Neural cell (in vitro differentiated cells): ENCODE measurements around the gene CDKAL1. TPM values are rescaled to one million over a fixed set of nuclear protein-coding genes. Genes with fewer than 3 reads are reported as not detected.

Source experiments
- H2AFZ ChIP-seq: fragments of 200-600, 300-800 bp; sonication (generic), shearing (Covaris generic); 2 replicates; pipeline ENCODE4 v1.6.0; 2014; ENCODE audit warnings: low read depth, mild to moderate bottlenecking, antibody characterized with exemption, low read length, moderate library complexity
- H3F3A ChIP-seq: fragments of 200-600 bp; shearing (Covaris generic); 2 replicates; pipeline ENCODE4 v1.6.1; 2016; ENCODE audit warnings: mild to moderate bottlenecking, moderate library complexity, mixed read lengths, antibody characterized with exemption, low read length; ENCODE audit not compliant: insufficient read depth, poor library complexity, severe bottlenecking
- H3K27ac ChIP-seq: fragments of 200-600, 300-800 bp; sonication (generic), shearing (Covaris generic); 2 replicates; pipeline ENCODE4 v1.5.1; 2014; ENCODE audit warnings: mild to moderate bottlenecking, low read length, moderate library complexity
- H3K27me3 ChIP-seq: fragments of 300-800, 200-600 bp; sonication (generic), shearing (Covaris generic); 2 replicates; pipeline ENCODE4 v1.6.0; 2014; ENCODE audit warnings: mild to moderate bottlenecking, low read depth, low read length, moderate library complexity; ENCODE audit not compliant: insufficient read depth
- H3K36me3 ChIP-seq: fragments of 300-800, 200-600 bp; sonication (generic), shearing (Covaris generic); 2 replicates; pipeline ENCODE4 v1.5.1; 2014; ENCODE audit warnings: mild to moderate bottlenecking, antibody characterized with exemption, low read length, moderate library complexity; ENCODE audit not compliant: insufficient read depth
- H3K4me2 ChIP-seq: fragments of 300-800, 200-600 bp; sonication (generic), shearing (Covaris generic); 2 replicates; pipeline ENCODE4 v1.6.0; 2014; ENCODE audit warnings: mild to moderate bottlenecking, low read length
- H3K4me3 ChIP-seq: fragments of 300-800, 200-600 bp; sonication (generic), shearing (Covaris generic); 2 replicates; pipeline ENCODE4 v1.5.1; 2014; ENCODE audit warnings: mild to moderate bottlenecking, low read length, moderate library complexity
- H3K79me2 ChIP-seq: fragments of 200-600 bp; shearing (Covaris generic); replicated peaks from 2 replicates; pipeline ENCODE4 v1.6.0; 2014; ENCODE audit warnings: mild to moderate bottlenecking, low read length, moderate library complexity; ENCODE audit not compliant: insufficient read depth
- H3K9ac ChIP-seq: fragments of 300-800, 200-600 bp; sonication (generic), shearing (Covaris generic); 2 replicates; pipeline ENCODE4 v1.6.1; 2016; ENCODE audit warnings: mild to moderate bottlenecking, low read length, mixed read lengths
- H3K9me2 ChIP-seq: fragments of 200-600 bp; shearing (Covaris generic); 2 replicates; pipeline ENCODE4 v1.6.1; 2016; ENCODE audit warnings: mild to moderate bottlenecking, low read length, mixed read lengths; ENCODE audit not compliant: insufficient read depth
- H3K9me3 ChIP-seq: fragments of 200-600, 300-800 bp; sonication (generic), shearing (Covaris generic); 2 replicates; pipeline ENCODE4 v1.6.1; 2016; ENCODE audit warnings: mild to moderate bottlenecking, mixed run types, low read length, moderate library complexity, mixed read lengths
- H4K20me1 ChIP-seq: fragments of 200-600 bp; shearing (Covaris generic); 2 replicates; pipeline ENCODE4 v1.6.1; 2016; ENCODE audit warnings: mild to moderate bottlenecking, mixed run types; ENCODE audit not compliant: insufficient read depth
- CTCF ChIP-seq: fragments of 450-650 bp; IDR thresholded peaks from 2 replicates; pipeline ENCODE4 v1.5.1; 2014; ENCODE audit warnings: antibody characterized with exemption, mild to moderate bottlenecking, moderate library complexity; ENCODE audit not compliant: poor library complexity, severe bottlenecking
- EP300 ChIP-seq: fragments of 450-650 bp; conservative IDR thresholded peaks from 2 replicates; pipeline ENCODE4 v1.6.1; 2014; ENCODE audit warnings: antibody characterized with exemption, mild to moderate bottlenecking, moderate library complexity; ENCODE audit not compliant: poor library complexity, severe bottlenecking
- EZH2 ChIP-seq: fragments of 200-600, 300-800 bp; shearing (Covaris generic), sonication (generic); IDR thresholded peaks from 2 replicates; pipeline ENCODE4 v1.6.1; 2014; ENCODE audit warnings: antibody characterized with exemption, low read length, borderline replicate concordance, mild to moderate bottlenecking; ENCODE audit not compliant: insufficient read depth, poor library complexity, severe bottlenecking
- MXI1 ChIP-seq: fragments of 450-650 bp; conservative IDR thresholded peaks from 2 replicates; pipeline ENCODE4 v1.6.1; 2014; ENCODE audit warnings: antibody characterized with exemption, mild to moderate bottlenecking; ENCODE audit not compliant: poor library complexity, severe bottlenecking
- POLR2AphosphoS5 ChIP-seq: IDR thresholded peaks from 2 replicates; pipeline ENCODE4 v1.6.1; 2012
- RAD21 ChIP-seq: fragments of 450-650 bp; conservative IDR thresholded peaks from 2 replicates; pipeline ENCODE4 v1.6.1; 2014; ENCODE audit warnings: antibody characterized with exemption, mild to moderate bottlenecking, moderate library complexity
- SMC3 ChIP-seq: fragments of 450-650 bp; conservative IDR thresholded peaks from 2 replicates; pipeline ENCODE4 v1.6.1; 2014; ENCODE audit warnings: antibody characterized with exemption, mild to moderate bottlenecking, moderate library complexity; ENCODE audit not compliant: poor library complexity
- TAF1 ChIP-seq: IDR thresholded peaks from 2 replicates; pipeline ENCODE4 v1.6.1; 2012; ENCODE audit warnings: low read depth
- polyA plus RNA-seq: library from polyadenylated mRNA; depleted of rRNA; stranded (reverse); fragments of >200 nt; gene quantifications from 2 replicates; pipeline ENCODE4 v1.2.3, GENCODE V29; 2014
- TF ChIP-seq, protein P1 (sequence below): IDR thresholded peaks from 2 replicates; pipeline ENCODE4 v1.6.1; 2012; ENCODE audit warnings: borderline replicate concordance

Gene CDKAL1
- polyA plus RNA-seq, 1 donor from 2014 or later, result 10.7 TPM

GRCh38 chr6:21134356-21134755 is 600.1 kb downstream of the CDKAL1 start:
- H3F3A ChIP-seq, result no peaks in the 10 kb centered on the region
- H3K9me3 ChIP-seq, result no peaks in the 10 kb centered on the region
- H3K9me2 ChIP-seq, result no peaks in the 10 kb centered on the region
- no peak overlapping the region for H2AFZ ChIP-seq
- H3K4me3 ChIP-seq, result no peak overlapping the region
- no peak overlapping the region for H3K27ac ChIP-seq
- H3K36me3 ChIP-seq, result no peaks in the 10 kb centered on the region
- no peaks in the 10 kb centered on the region for H3K27me3 ChIP-seq
- no peaks in the 10 kb centered on the region for H3K79me2 ChIP-seq
- no peak overlapping the region for H3K9ac ChIP-seq
- H3K4me2 ChIP-seq, result no peak overlapping the region
- H4K20me1 ChIP-seq, result no peaks in the 10 kb centered on the region
- TF ChIP-seq TAF1, result no peak
- no peak for TF ChIP-seq RAD21
- no peak for TF ChIP-seq POLR2AphosphoS5
- TF ChIP-seq EP300, result no peak
- no peak for TF ChIP-seq SMC3
- no peak for TF ChIP-seq EZH2

GRCh38 chr6:21135484-21136013 is 601.3 kb downstream of the CDKAL1 start:
- no peaks in the 10 kb centered on the region for H3K27me3 ChIP-seq
- H3K36me3 ChIP-seq, result no peaks in the 10 kb centered on the region
- H2AFZ ChIP-seq, result no peak overlapping the region
- no peak overlapping the region for H3K4me2 ChIP-seq
- no peak overlapping the region for H3K9ac ChIP-seq
- no peaks in the 10 kb centered on the region for H3K9me2 ChIP-seq
- H3K9me3 ChIP-seq, result no peaks in the 10 kb centered on the region
- no peak overlapping the region for H3K27ac ChIP-seq
- H3K79me2 ChIP-seq, result no peaks in the 10 kb centered on the region
- H4K20me1 ChIP-seq, result no peaks in the 10 kb centered on the region
- H3K4me3 ChIP-seq, result no peak overlapping the region
- TF ChIP-seq MXI1 (no peak), SMC3 (no peak), TAF1 (no peak), RAD21 (no peak), EZH2 (no peak), CTCF (no peak), EP300 (no peak), POLR2AphosphoS5 (no peak)
- TF ChIP-seq, protein P1, sequence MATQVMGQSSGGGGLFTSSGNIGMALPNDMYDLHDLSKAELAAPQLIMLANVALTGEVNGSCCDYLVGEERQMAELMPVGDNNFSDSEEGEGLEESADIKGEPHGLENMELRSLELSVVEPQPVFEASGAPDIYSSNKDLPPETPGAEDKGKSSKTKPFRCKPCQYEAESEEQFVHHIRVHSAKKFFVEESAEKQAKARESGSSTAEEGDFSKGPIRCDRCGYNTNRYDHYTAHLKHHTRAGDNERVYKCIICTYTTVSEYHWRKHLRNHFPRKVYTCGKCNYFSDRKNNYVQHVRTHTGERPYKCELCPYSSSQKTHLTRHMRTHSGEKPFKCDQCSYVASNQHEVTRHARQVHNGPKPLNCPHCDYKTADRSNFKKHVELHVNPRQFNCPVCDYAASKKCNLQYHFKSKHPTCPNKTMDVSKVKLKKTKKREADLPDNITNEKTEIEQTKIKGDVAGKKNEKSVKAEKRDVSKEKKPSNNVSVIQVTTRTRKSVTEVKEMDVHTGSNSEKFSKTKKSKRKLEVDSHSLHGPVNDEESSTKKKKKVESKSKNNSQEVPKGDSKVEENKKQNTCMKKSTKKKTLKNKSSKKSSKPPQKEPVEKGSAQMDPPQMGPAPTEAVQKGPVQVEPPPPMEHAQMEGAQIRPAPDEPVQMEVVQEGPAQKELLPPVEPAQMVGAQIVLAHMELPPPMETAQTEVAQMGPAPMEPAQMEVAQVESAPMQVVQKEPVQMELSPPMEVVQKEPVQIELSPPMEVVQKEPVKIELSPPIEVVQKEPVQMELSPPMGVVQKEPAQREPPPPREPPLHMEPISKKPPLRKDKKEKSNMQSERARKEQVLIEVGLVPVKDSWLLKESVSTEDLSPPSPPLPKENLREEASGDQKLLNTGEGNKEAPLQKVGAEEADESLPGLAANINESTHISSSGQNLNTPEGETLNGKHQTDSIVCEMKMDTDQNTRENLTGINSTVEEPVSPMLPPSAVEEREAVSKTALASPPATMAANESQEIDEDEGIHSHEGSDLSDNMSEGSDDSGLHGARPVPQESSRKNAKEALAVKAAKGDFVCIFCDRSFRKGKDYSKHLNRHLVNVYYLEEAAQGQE, result no peak
- H3F3A ChIP-seq, result no peaks in the 10 kb centered on the region
